Common myeloid progenitor, CD34-positive (primary cell): ENCODE data around the gene NHERF2.

ENCODE experiments used
- CTCF ChIA-PET: fragments of 350-600 bp; sonication (Branson Sonifier 250); formaldehyde crosslinking; loops from one replicate; lab custom pipeline; 2021; ENCODE audit warnings: antibody characterized with exemption; lab: Charles Lee
- POLR2A ChIA-PET: fragments of 350-600 bp; sonication (Branson Sonifier 250); formaldehyde crosslinking; loops from one replicate; lab custom pipeline; 2021; ENCODE audit warnings: antibody characterized with exemption; lab: Charles Lee
- DNase-seq, 3 donors: peaks; one replicate each; pipeline versions ENCODE4 v3.0.0 to v3.0.0-alpha.2; 2013
- H3K27ac ChIP-seq, 2 experiments: 1 replicate in 1 of 2; 2 replicates in 1 of 2; pipeline ENCODE4 v1.7.0; 2013; ENCODE audit warnings: inconsistent platforms in 2 of 2, low read length in 2 of 2, mild to moderate bottlenecking in 2 of 2, low read depth in 1 of 2, moderate library complexity in 1 of 2; ENCODE audit not compliant: severe bottlenecking in 2 of 2, insufficient read depth in 1 of 2, poor library complexity in 1 of 2
- H3K27me3 ChIP-seq, 5 experiments: replicated peaks in 2 of 5; 1 replicate in 3 of 5; 2 replicates in 2 of 5; pipeline versions ENCODE4 v1.6.1 to v1.7.0; 2013; ENCODE audit warnings: low read length in 4 of 5, mild to moderate bottlenecking in 2 of 5, moderate library complexity in 2 of 5, inconsistent platforms in 1 of 5; ENCODE audit not compliant: insufficient read depth in 5 of 5, control insufficient read depth in 4 of 5
- H3K36me3 ChIP-seq, 4 experiments: 1 replicate in 2 of 4; 2 replicates in 2 of 4; pipeline versions ENCODE4 v1.6.1 to v1.7.0; 2013; ENCODE audit warnings: low read length in 3 of 4, control low read depth in 1 of 4, mild to moderate bottlenecking in 1 of 4; ENCODE audit not compliant: control insufficient read depth in 4 of 4, insufficient read depth in 4 of 4
- H3K4me1 ChIP-seq, 4 experiments: 1 replicate in 3 of 4; 2 replicates in 1 of 4; pipeline versions ENCODE4 v1.6.1 to v1.7.1; 2013; ENCODE audit warnings: low read length in 3 of 4, mild to moderate bottlenecking in 3 of 4, control low read depth in 1 of 4, inconsistent platforms in 1 of 4, moderate library complexity in 1 of 4; ENCODE audit not compliant: control insufficient read depth in 4 of 4, insufficient read depth in 4 of 4; ENCODE audit errors: control extremely low read depth in 1 of 4
- H3K4me3 ChIP-seq, 7 experiments: 1 replicate in 4 of 7; 2 replicates in 3 of 7; pipeline versions ENCODE4 v1.5.1 to v1.7.0; 2013; ENCODE audit warnings: mild to moderate bottlenecking in 7 of 7, low read length in 6 of 7, moderate library complexity in 6 of 7, inconsistent platforms in 2 of 7, low read depth in 2 of 7, control low read depth in 1 of 7; ENCODE audit not compliant: insufficient read depth in 4 of 7, control insufficient read depth in 1 of 7; ENCODE audit errors: extremely low read depth in 1 of 7
- H3K9me3 ChIP-seq, 5 experiments: 1 replicate in 4 of 5; 2 replicates in 1 of 5; pipeline versions ENCODE4 v1.6.1 to v1.7.1; 2013; ENCODE audit warnings: low read length in 4 of 5, mild to moderate bottlenecking in 2 of 5, inconsistent platforms in 1 of 5, low read depth in 1 of 5, moderate library complexity in 1 of 5; ENCODE audit not compliant: control insufficient read depth in 4 of 5, insufficient read depth in 2 of 5; ENCODE audit errors: control extremely low read depth in 1 of 5
- WGBS: methylation state at CpG from one replicate; pipeline ENCODE4 v1.1.5; 2013; ENCODE audit not compliant: insufficient coverage; 5-methylcytosine and 5-hydroxymethylcytosine counted together

The NHERF2 gene

DNA sequence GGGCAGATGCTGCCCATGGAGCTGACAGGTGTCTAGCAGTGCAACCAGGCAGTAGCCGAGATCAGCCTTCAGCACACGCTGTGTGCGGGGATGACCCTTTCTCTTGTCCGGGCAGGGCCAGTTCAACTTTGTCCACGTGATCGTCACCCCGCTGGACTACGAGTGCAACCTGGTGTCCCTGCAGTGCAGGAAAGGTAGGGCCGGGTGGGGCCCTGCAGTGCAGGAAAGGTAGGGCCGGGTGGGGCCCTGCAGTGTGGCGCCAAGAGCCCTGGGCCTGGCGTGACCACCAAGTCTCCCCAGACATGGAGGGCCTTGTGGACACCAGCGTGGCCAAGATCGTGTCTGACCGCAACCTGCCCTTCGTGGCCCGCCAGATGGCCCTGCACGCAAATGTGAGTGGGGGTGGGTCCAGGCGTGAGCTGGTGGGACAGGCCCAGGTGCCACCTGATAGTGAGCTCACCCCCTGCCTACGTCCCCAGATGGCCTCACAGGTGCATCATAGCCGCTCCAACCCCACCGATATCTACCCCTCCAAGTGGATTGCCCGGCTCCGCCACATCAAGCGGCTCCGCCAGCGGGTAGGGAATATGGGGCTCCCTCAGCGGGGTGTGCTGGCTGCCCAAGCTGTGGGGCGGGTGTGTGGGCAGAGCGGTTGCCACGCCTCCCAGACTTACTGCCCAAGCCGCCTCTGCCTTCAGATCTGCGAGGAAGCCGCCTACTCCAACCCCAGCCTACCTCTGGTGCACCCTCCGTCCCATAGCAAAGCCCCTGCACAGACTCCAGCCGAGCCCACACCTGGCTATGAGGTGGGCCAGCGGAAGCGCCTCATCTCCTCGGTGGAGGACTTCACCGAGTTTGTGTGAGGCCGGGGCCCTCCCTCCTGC is 61.3 kb downstream of the NHERF2 start:
- Histone ChIP-seq H3K4me3 (no peak overlapping the region), H3K9me3 (no peaks in the 10 kb centered on the region), H3K4me1 (peaks cover 0 to 8% (median 0%) of the 10 kb centered on the region in 4 experiments), H3K27ac (no peak overlapping the region), H3K36me3 (peaks cover 7 to 91% (median 61%) of the 10 kb centered on the region in 4 experiments), H3K27me3 (no peaks in the 10 kb centered on the region)
- 92% methylated on average over 34 of the region's 41 CpGs for WGBS
- ChIA-PET POLR2A (no interaction called here), CTCF (interaction anchor here (1.0 to 1.7 kb wide), 3 partner anchors 17 to 67 kb away, joined by 3 to 5 read pairs (median 4); no protein-coding TSS in a partner anchor)
- no peak for DNase-seq
